BE2C (cell line): ENCODE results near the gene TUSC2.
A peak's percentile ranks its signal among the peaks of the same experiment; 100 is the strongest.

ENCODE experiments used
- DNase-seq: peaks from one replicate; pipeline ENCODE4 v3.0.0-alpha.2; 2020
- H3K27me3 ChIP-seq: fragments of 250-450 bp; sonication (Bioruptor Pico); 2 replicates; pipeline ENCODE4 v1.5.1; 2020; ENCODE audit warnings: mild to moderate bottlenecking
- H3K36me3 ChIP-seq: fragments of 250-450 bp; sonication (Bioruptor Pico); 2 replicates; pipeline ENCODE4 v1.5.1; 2020; ENCODE audit warnings: mild to moderate bottlenecking
- H3K4me1 ChIP-seq: fragments of 250-450 bp; sonication (Bioruptor Pico); 2 replicates; pipeline ENCODE4 v1.5.1; 2020
- H3K4me3 ChIP-seq: 2 replicates; pipeline ENCODE4 v1.5.1; 2011; ENCODE audit warnings: low read depth, low read length
- H3K9me3 ChIP-seq: fragments of 250-450 bp; sonication (Bioruptor Pico); 2 replicates; pipeline ENCODE4 v1.5.1; 2020
- TF ChIP-seq, protein P1 (sequence below): IDR thresholded peaks from 2 replicates; pipeline ENCODE4 v1.5.1; 2012; ENCODE audit warnings: mild to moderate bottlenecking, low read depth, low read length

Gene TUSC2

DNA sequence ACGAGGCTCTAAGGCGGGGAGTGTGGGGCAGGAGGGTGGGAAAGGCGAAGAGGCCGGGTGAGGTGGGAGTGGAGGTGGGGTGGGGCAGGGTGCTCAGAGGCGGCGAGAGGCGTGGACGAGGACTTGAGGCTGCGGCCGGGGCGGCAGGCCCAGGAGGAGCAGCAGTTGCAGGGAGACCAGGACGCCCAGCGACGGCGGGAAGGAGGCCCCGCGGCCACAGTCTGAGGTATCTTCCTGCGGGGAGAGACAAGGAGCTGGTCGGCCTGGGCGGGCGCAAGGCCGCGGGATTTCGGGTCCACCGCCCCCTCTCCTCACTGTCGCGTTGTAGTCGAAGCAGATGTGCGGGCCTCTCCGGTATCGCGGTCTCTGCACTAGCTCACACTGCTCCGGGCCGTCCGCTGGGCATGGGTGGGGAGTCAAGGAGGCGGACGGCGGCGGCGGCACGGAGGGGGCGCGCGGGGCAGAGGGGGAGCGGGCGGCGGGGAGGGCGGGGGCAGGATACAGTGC lies 36.6 kb upstream of the TUSC2 start:
- no peak overlapping the region for H3K4me3 ChIP-seq
- DNase-seq: no peak
- H3K36me3 ChIP-seq: peaks cover 3% of the 10 kb centered on the region; the same call in 1 of the 2 replicates
- TF ChIP-seq, protein P1, sequence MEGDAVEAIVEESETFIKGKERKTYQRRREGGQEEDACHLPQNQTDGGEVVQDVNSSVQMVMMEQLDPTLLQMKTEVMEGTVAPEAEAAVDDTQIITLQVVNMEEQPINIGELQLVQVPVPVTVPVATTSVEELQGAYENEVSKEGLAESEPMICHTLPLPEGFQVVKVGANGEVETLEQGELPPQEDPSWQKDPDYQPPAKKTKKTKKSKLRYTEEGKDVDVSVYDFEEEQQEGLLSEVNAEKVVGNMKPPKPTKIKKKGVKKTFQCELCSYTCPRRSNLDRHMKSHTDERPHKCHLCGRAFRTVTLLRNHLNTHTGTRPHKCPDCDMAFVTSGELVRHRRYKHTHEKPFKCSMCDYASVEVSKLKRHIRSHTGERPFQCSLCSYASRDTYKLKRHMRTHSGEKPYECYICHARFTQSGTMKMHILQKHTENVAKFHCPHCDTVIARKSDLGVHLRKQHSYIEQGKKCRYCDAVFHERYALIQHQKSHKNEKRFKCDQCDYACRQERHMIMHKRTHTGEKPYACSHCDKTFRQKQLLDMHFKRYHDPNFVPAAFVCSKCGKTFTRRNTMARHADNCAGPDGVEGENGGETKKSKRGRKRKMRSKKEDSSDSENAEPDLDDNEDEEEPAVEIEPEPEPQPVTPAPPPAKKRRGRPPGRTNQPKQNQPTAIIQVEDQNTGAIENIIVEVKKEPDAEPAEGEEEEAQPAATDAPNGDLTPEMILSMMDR: no peak
- no peaks in the 10 kb centered on the region; the same call in 1 of the 2 replicates for H3K4me1 ChIP-seq
- no peaks in the 10 kb centered on the region for H3K9me3 ChIP-seq
- H3K27me3 ChIP-seq: no peaks in the 10 kb centered on the region

DNA sequence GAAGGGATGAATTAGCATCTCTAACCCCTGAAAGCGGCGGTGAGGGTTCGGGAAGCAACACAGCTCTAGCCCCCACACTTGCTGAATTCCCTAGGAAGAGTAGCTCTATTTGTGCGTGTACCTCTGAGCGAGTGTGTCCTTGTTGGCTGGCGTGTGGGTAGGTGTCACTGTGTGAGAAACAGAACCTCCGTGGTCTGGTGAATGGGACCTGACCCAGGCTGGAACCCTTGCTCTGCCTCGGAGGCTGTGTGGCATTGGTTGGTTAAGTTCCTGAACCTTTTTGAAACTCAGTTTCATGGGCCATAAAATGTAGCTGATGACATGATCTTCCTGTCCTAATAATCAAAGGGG lies 31.7 kb upstream of the TUSC2 start:
- no peaks in the 10 kb centered on the region for H3K4me1 ChIP-seq
- TF ChIP-seq, protein P1: no peak
- H3K4me3 ChIP-seq: peak overlapping the region; percentile 78
- no peaks in the 10 kb centered on the region for H3K9me3 ChIP-seq
- H3K27me3 ChIP-seq: no peaks in the 10 kb centered on the region
- DNase-seq: no peak
- H3K36me3 ChIP-seq: peaks cover 6% of the 10 kb centered on the region

DNA sequence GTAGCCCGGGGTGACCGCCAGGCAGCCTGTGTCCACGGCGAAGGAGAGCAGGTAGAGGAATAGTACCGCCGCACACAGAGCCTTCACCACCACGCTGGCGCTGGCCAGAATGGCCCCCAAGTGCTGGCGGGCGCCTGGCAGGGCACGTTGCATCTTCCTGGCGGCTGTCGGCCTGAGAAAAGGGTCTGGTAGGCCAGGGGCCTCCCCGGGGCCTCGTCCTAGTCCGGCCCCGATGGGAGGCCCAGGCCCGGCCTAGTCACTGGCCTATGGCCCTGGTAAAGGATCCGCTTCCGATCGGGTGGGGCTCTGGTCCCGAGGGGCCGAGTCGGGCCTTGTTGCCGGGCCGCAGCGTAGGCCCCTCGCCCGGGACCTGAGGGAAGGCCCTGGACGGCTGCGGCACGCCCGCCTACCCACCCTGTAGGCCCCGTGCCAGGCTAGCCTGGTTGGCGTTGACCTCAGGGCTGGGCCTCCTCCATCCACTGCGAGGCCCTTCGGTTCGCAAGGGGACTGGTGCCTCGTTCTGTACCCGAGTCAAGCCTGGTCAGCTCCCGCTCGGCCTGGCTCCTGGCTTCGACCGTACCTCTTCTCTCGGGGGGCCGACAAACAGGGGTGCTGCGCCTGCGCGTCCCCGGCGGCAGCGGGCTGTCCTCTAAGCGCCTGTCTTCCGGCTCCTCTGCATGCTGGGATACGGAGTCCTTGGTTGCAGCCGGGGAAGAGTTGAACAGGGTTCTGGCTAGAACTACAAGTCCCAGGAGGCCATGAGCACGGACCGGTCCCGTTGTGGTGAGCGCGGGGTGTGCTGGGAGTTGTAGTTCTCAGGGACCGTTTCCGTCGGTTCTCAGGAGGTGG lies 31.1 kb upstream of the TUSC2 start, which contains the start of gene TMEM115:
Gene TMEM115, minus strand, starts transcription at position 611 of the 849 bp plus-strand sequence. Its CDS starts 458 bp downstream, at position 153.
- DNase-seq: peak; percentile 93
- Histone ChIP-seq H3K27me3 (no peaks in the 10 kb centered on the region), H3K4me1 (no peaks in the 10 kb centered on the region), H3K9me3 (no peaks in the 10 kb centered on the region), H3K36me3 (peaks cover 12% of the 10 kb centered on the region), H3K4me3 (peak within 1 kb of the TSS; percentile 78)
- TF ChIP-seq, protein P1: no peak

DNA sequence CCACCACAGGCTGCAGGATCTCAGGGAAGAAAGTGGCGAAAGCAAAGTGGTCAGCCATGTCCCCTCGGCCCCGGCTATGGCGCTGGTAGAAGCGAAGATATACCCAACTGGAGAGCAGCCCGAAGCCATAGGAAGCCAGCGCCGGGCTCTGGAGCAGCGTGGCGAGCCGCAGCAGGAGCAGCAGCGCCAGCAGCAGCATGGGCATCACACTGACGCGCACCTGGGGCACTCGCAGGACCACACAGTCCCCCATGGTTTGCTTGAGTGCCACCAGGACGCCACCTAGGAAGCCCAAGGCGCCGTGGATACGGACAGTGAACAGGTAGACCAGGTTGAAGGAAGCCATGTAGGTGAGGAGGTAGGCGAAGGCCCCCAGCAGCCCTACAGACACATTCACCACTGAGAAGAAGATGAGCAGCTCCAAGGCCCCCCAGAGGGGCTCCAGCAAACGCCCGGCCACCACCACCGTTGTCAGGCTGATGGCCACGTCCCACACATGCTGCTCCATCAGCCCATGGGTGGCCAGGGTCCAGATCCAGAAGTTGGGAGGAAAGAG lies 30.4 kb upstream of the TUSC2 start:
- H3K36me3 ChIP-seq: peaks cover 14% of the 10 kb centered on the region
- no peaks in the 10 kb centered on the region for H3K27me3 ChIP-seq
- DNase-seq: no peak
- H3K4me3 ChIP-seq: peak overlapping the region; percentile 78
- no peaks in the 10 kb centered on the region for H3K9me3 ChIP-seq
- TF ChIP-seq, protein P1: no peak
- H3K4me1 ChIP-seq: no peaks in the 10 kb centered on the region

DNA sequence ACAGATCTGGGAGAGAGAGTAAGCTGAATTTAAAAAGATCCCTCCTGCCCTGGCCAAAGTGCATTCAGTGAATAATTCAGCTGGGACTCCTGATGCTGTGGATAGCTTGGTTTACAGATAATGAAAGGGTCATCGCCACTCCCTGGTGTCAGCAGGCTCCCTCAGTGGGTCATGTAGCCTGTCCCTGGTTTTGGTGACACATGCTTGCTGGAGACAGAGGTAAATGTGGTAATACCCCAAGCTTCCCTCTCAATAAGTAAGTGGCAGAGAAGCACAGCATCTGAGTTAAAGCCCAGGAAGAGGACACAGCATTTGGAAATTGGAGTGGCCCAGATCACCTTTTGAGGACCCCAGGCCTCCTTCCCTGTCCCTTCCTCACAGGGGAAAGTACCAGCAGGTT lies 29.5 kb upstream of the TUSC2 start:
- Histone ChIP-seq H3K9me3 (no peaks in the 10 kb centered on the region), H3K4me3 (peak overlapping the region; percentile 78), H3K27me3 (no peaks in the 10 kb centered on the region), H3K36me3 (peaks cover 14% of the 10 kb centered on the region), H3K4me1 (no peaks in the 10 kb centered on the region)
- no peak for DNase-seq
- TF ChIP-seq, protein P1: no peak

DNA sequence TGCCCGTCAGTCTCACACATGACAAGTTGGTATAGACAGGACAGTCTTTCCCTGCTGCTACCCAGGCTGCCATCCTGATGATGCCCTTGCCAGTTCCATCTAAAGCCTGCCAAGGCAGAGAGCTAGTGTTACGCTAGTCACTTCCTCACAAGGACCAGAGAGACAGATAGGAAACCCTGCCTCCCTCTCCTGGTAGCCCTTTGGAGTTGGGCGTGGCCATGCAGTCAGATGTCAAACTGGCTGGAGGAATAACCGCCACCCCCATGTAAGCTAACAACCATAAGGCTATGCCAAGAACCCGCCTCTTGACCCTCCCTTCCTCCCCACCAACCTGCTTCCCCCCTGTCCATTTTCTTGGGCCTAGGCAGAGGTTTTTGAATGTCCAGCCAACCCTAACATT lies 28.5 kb upstream of the TUSC2 start:
- Histone ChIP-seq H3K36me3 (peaks cover 14% of the 10 kb centered on the region), H3K4me1 (no peaks in the 10 kb centered on the region), H3K27me3 (no peaks in the 10 kb centered on the region), H3K9me3 (no peaks in the 10 kb centered on the region), H3K4me3 (peak overlapping the region; percentile 78)
- DNase-seq: no peak
- TF ChIP-seq, protein P1: no peak
